Ovary (tissue), 3 donors: ENCODE data around the gene SLC12A8.

ENCODE experiments used
- EP300 ChIP-seq: sonication (generic); formaldehyde crosslinking; IDR thresholded peaks from one replicate; pipeline ENCODE4 v1.6.1; 2017; ENCODE audit warnings: antibody characterized with exemption
- POLR2A ChIP-seq: fragments of 450-650 bp; IDR thresholded peaks from one replicate; pipeline ENCODE4 v1.6.1; 2017; ENCODE audit warnings: antibody characterized with exemption, mild to moderate bottlenecking, moderate library complexity
- TF ChIP-seq, protein P1 (sequence below), 3 donors: fragments of 450-650 bp in 2 of 3; fragments of 200-600 bp in 1 of 3; IDR thresholded peaks; one replicate each; pipeline versions ENCODE4 v1.5.1 to v1.8.0; 2016 to 2022; ENCODE audit warnings: antibody characterized with exemption in 3 of 3, mild to moderate bottlenecking in 1 of 3
- donor health status: DM: no; HTN: no; CAD: no.

GRCh38 chr3:125069452-125069851 lies 143.1 kb downstream of the SLC12A8 start:
- TF ChIP-seq, protein P1, sequence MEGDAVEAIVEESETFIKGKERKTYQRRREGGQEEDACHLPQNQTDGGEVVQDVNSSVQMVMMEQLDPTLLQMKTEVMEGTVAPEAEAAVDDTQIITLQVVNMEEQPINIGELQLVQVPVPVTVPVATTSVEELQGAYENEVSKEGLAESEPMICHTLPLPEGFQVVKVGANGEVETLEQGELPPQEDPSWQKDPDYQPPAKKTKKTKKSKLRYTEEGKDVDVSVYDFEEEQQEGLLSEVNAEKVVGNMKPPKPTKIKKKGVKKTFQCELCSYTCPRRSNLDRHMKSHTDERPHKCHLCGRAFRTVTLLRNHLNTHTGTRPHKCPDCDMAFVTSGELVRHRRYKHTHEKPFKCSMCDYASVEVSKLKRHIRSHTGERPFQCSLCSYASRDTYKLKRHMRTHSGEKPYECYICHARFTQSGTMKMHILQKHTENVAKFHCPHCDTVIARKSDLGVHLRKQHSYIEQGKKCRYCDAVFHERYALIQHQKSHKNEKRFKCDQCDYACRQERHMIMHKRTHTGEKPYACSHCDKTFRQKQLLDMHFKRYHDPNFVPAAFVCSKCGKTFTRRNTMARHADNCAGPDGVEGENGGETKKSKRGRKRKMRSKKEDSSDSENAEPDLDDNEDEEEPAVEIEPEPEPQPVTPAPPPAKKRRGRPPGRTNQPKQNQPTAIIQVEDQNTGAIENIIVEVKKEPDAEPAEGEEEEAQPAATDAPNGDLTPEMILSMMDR (IDR thresholded peaks at IDR 0.05) = no peak
- TF ChIP-seq POLR2A (no peak), EP300 (no peak)
